GM18505 (cell line): ENCODE results near the gene RNF157.

Experiments
- ATAC-seq: cut with Tn5 transposase; IDR thresholded peaks from one replicate; pipeline ENCODE4 v1.9.1; 2021; ENCODE audit not compliant: unreplicated experiment
- POLR2A ChIP-seq: IDR thresholded peaks from 4 replicates; pipeline ENCODE4 v1.6.1; 2011; ENCODE audit warnings: borderline replicate concordance; ENCODE audit not compliant: insufficient read depth, insufficient read length; ENCODE audit errors: extremely low read depth

The RNF157 gene

DNA sequence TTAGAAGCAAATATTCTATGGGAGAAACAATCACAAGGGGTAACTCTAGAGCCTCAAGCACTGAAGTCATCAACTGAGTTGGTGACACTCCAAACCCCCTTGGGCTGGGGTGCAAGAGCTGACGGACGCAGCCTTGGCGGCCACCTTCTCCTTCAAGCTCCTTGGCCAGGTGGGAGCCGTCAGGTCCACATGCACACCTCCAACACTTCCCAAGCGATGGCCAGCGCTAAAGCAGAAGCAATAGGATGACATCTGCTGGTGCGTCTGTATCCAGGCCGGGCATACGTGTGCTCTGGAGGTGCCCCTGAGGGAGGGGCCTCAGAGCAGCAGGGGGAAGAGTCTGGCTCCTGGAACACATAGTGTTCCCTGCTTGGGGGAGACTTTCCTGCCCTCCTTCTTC, 87.1 kb downstream of the RNF157 start:
- no peak for ATAC-seq
- no peak for TF ChIP-seq POLR2A

DNA sequence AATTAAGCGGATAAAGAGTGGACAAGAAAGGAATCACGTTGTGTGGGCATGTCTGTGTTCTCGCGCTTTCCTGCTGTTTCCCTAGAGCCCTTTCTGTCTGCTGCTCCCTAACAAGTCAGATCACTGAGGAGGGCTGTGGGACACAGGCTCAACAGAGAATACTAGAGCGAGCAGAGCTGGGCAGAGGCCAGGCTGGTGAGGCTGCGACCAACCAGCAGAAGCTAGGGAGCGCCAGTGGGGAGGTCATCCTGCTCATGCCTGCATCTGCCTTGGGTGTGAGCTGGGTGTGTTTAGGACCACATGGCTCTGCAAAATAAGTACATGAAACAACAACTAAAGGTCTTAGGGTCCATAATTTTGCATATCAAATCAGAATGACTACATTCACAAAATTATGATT, 87.7 kb downstream of the RNF157 start:
- no peak for TF ChIP-seq POLR2A
- ATAC-seq, result no peak

DNA sequence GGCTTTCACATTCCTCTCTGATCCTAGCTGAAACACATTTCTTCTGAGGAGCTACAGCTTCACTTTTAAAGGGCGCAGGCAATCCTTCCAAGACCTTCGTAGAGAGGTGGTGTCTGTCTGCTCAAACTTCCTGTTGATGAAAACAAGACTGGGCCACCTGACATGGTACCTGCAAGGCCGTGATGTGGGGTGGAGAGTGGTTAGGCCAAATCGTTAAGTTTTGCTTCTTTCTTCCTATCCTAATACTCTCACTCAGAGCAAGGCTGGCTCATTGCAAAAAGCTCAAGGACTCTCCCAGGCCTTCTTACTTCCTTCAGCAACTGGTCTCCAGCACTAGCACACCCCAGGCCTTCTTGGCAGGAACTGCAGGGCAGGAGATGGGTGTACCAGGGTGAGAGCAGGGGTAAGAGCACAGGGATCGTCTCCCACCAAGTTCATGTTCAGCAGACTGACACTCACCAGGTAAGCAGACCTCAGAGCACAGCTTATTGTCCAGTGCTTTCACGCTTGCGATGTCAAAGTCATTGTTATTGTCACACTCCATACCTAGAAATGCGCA, 88.3 kb downstream of the RNF157 start:
- ATAC-seq, result no peak

DNA sequence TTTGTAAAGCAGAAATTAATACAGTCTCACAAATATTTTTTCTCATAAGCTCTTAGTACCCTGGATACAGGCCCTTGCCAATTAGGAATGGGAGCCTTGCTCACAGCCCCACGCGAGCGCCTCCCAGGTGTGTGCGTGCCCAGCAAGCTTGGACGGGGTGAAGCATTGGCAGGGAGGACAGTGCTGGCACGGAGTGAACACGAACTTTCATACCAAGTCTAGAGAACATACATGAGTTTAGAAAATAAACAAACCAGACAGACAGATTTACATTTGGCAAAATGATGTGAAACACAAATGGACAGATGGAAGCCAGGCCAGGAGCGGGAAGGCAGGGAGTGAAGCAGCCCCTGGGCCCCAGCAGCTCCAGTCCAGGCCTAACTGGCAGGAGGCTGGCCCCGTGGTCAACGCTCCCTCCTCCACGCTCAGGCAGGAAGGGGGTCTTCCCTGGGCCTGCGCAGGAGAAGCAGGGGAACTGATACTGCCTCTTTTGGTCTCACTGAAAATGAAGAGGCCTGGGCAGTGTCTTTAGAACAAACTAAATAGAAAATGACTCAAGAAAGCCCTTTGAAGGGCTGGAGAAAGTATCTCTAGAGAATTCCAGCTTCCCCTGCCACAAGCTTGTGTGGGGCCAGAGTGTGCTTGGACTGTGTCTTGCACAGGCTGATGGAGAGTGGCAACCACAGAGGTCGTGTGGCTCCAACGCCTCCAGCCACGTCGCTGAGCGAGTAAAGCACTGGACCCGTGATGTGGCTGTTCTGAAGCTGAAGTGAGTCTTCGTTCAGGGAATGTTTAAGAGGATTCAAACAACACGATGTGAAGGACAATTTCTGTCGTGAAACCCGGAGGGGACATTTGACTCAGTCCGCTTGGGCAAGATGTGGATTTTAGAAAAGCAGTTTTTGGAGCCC, 89.3 kb downstream of the RNF157 start:
- no peak for ATAC-seq
- no peak for TF ChIP-seq POLR2A

More for the DNA sequence above, 88.3 kb downstream of the RNF157 start:
- no peak for TF ChIP-seq POLR2A

DNA sequence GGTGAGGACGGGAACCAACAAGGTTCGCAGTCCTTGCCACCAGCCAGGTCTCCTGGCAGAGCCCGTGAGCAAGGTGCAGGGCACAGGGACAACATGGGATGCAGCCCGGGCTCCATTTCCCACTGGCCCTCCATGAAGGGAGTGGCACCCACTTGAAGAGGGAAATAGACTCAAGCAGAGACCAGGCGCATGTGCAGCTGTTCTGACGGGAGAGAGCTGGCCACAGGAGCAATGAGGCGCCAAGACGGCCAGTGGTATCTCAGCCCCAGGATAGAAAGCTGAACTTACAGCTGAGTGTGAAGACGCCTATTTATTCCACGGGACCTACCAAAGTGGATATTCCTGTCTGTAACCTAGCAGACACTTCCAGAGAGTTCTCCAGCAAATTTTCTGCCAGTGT, 91.1 kb downstream of the RNF157 start:
- TF ChIP-seq POLR2A, result no peak
- no peak for ATAC-seq

DNA sequence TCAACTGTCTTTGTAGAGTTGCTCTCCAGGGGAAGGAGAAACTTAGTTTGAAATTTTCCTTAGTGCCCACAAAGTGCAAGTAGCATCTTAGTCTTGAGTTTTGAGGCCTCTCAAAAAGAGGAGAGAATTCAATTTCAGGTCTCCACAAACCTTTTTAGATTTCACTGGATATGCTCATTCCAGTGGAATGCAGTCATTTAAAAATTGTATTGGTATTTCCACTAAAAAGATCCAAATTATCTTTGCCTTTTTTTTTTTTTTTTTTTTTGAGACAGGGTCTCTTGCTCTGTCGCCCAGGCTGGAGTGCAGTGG, 92.3 kb downstream of the RNF157 start:
- ATAC-seq, result no peak
- TF ChIP-seq POLR2A, result no peak

DNA sequence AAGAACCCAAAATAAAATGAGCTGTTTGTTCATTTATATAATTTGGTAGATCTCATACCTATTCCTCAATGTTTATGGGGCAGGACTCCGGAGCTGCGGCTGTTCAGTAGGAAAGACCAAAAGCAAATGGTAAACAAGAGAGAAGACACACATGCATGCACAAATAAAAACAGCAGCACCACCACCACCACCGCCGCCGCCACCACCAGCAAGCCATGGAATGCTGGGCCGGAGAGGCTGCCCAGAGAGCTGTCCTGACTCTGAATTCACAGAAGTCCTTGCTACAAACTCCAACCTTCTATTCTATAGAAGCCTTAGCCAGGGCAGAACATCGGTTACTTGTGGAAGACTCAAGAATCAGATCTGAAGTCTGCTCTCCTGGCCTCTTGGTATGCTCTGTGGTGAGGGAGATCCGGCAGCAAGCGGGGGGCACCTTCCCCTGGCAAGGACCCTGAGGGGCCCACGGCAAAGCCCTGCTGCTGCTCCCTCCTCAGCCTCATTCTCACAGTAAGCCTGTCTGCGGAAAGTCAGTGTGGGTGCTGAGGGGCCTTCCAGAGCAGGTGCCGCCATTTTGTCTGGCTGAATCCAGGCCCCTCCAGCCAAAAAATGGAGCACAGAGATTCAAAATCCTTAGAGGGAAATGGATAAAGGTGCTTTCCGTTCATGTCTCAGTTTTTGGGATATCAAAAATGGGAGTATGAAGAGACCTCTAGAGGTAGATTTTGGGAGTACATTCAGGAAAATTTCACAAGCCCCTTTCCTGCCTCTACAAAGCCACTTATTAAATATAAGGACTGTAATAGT, 92.9 kb downstream of the RNF157 start:
- no peak for ATAC-seq
- TF ChIP-seq POLR2A, result no peak

DNA sequence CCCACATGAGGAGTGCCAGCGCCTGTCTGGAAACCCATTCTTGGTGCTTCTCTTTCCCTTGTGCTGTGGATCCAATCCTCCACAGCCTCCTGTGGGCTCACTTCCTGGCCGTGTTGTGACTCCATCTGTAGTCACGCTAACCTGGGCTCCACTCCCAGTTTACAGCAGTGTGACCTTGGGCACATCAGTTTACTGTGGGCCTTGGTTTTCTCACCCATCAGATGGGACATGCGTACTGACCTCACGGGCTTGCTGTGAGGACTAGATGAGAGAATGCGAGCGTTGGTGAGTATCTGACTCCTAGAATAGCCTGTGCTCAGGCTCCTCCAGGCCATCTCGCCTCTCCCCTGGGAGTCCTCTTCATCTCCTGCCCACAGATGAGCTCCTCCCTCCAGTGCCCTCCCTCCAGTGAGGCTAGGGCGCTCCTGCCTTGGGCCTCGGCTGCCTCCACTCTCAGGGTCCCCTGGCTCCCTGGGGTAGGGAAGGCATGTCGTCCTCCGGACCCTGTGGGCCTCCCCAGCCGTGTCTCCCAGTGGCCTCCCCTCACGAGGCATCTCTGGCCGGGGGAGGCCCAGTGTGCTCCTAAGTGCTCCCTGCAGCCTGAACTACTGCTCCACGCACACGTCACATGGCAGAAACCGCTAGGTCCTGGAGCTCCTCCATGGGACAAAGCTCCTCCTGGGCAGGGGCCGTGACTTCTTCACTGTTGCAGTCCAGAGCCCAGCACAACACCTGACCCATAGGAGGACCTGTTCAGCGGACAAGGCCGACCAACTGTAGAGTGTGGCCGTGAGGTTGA, 94.0 kb downstream of the RNF157 start:
- TF ChIP-seq POLR2A, result no peak
- ATAC-seq, result no peak

DNA sequence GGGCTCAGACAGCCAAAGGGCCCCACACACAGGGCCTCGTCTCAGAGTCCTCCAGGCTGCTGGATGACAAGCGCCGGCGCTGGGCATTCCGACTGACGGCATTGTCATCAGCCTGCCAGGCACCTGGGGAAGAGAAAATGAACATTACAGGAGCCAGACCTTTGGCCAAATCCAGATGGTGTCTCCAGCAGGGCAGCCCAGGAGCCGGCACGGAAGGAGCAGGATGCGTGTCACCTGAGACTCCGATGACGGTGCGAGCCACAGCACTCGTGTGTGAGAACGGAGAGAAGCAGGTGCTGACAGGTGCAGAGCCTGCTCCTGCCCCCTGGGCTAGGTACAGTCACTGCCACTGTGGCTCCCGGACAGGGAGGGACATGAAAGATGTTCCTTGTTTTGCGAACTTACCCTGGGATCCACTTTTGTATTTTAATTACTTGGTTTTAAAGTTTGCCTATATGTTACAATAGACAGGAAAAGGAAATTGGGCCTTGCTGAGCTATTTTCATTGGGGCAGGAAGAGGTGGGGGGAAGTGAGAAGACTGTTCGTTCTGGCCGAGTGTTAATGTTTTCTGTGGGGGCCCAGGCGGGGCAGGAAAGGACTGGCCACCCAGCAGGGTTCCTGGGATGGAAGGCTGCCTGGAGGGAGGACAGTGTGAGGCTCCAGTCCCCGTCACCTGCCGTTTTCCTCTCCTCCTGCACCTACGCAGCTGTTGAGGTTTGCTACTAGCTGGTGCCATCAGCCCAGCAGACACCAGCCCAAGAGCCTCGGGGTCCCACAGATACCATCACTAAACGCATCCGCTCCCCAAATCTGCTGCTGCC, 94.9 kb downstream of the RNF157 start:
- no peak for ATAC-seq
- TF ChIP-seq POLR2A, result no peak

DNA sequence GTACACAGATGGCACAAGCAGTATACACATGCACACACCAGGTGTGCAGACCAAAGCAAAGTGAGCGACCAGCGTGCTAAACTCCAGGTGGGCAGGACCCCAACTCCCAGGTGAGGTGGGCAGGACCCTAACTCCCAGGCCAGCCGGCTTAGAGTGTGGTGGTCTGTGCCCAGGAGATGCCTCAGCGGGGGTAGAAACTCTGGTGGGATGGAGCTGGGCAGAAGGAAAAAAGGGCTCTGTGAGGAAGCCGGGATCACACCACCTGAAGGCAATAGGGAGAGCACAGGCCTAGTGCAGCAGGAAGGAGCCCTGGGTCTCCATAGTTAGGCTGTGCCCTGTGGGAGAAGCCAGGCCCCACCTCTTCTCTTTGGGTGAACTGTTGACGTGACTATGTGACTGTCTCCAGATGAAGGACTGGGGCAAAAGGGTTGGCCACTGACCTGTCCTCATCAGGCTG, 97.7 kb downstream of the RNF157 start:
- TF ChIP-seq POLR2A, result no peak
- no peak for ATAC-seq

DNA sequence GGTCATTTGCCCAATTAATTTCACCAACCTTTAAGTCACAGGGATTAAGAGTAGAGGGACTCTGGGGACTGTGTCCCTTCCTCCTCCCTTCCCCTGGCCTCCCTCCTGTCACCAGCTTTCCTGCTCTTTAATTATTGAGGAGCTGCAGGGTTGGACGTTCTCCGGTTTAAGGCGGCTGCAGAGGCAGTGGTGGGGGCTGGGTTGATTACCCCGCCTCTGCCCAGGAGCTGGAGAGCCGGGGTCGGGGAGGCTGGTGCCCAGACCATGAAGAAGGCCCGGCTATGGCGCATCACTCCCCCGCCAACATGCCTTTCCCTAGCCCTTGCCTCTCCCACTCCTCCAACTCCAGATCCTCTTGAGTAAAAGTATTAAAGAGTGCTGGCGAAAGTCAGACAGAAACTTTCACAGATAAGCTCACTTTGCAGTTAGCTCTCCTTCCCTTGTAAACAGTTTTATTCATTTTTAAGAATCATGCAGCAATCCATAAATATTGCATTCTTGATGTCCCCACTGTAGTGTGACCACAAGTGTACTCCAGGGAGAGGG, 98.2 kb downstream of the RNF157 start:
- ATAC-seq, result no peak

More for the DNA sequence above, 98.2 kb downstream of the RNF157 start:
- no peak for TF ChIP-seq POLR2A
